BJ (cell line): ENCODE data around the gene TMEM221. TPM values are rescaled to one million over a fixed set of nuclear protein-coding genes. Genes with fewer than 3 reads are reported as not detected.

Experiments used
- CTCF ChIA-PET: fragments of 350-600 bp; formaldehyde crosslinking; extraction: SDS; loops from one replicate; lab custom pipeline; 2021; ENCODE audit warnings: antibody characterized with exemption, inconsistent platforms; lab: Yijun Ruan, JAX
- POLR2A ChIA-PET: fragments of 300-600 bp; sonication (Branson Sonifier 250); formaldehyde crosslinking; extraction: SDS; loops from one replicate; lab custom pipeline; 2021; ENCODE audit warnings: antibody characterized with exemption; lab: Charles Lee
- DNase-seq: peaks from one replicate; pipeline ENCODE4 v3.0.0-alpha.2; 2011; ENCODE audit warnings: low read depth
- H3K27me3 ChIP-seq: 2 replicates; pipeline ENCODE4 v1.6.0; 2011; ENCODE audit warnings: low read length; ENCODE audit not compliant: control insufficient read depth, insufficient read depth
- H3K36me3 ChIP-seq: 2 replicates; pipeline ENCODE4 v1.5.1; 2011; ENCODE audit warnings: low read length; ENCODE audit not compliant: control insufficient read depth, insufficient read depth
- H3K4me3 ChIP-seq: 2 replicates; pipeline ENCODE4 v1.5.1; 2011; ENCODE audit warnings: low read depth, mild to moderate bottlenecking, control low read depth, low read length
- polyA plus RNA-seq: library from polyadenylated mRNA; depleted of rRNA; stranded (reverse); fragments of >200 nt; gene quantifications from 2 replicates; pipeline ENCODE4 v1.2.3, GENCODE V29; 2011
- TF ChIP-seq, protein P1 (sequence below): IDR thresholded peaks from 2 replicates; pipeline ENCODE4 v1.5.1; 2011; ENCODE audit warnings: low read depth, mild to moderate bottlenecking, control low read depth, inconsistent platforms, low read length, moderate library complexity; ENCODE audit not compliant: insufficient read depth

TMEM221 gene
- polyA plus RNA-seq, 1 experiment = 0.11 TPM

DNA sequence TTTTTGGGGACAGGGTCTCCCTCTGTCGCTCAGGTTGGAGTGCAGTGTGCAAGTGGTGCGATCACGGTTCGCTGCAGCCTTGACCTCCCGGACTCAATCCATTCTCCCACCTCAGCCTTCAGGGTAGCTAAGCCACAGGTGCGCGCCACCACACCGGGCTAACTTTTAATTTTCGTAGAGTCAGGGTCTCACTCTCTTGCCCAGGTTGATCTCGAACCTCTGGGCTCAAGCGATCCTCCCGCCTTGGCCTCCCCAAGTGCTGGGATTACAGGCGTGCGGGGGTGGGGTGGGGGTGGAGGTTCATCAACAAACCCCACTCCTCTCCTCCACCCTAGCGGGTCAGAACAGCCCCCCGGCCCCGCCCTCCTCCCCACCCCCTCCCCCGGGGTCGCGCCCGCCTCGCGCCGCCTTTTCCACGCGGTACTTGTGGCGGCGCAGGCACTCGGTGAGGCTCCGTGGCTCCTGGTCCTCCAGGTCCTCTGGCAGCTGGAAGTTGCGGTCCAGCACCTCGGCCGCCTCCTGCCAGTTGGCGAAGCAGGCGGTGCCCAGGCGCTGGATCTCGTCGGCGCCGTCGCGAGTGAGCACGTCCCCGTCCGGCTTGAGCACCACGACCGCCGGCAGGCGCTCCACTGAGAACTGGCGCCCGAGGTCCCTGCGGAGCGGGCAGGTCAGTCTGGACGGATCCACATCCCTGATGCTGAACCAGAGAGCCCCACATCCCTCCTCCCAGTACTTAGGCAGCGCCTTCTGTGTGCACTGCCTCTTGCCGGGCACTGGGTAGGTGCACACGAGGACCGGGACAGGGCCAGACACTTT is 7.0 kb upstream of the TMEM221 start:
- ChIA-PET POLR2A (interaction anchor here (0.6 kb wide), 1 partner anchor 14 kb away, joined by 4 read pairs; no protein-coding TSS in a partner anchor), CTCF (interaction anchor here (3.5 kb wide), 1 partner anchor 11 kb away, joined by 23 read pairs; no protein-coding TSS in a partner anchor)
- Histone ChIP-seq H3K36me3 (no peaks in the 10 kb centered on the region), H3K4me3 (no peak overlapping the region), H3K27me3 (peaks cover 9% of the 10 kb centered on the region)
- DNase-seq = no peak
- TF ChIP-seq, protein P1, sequence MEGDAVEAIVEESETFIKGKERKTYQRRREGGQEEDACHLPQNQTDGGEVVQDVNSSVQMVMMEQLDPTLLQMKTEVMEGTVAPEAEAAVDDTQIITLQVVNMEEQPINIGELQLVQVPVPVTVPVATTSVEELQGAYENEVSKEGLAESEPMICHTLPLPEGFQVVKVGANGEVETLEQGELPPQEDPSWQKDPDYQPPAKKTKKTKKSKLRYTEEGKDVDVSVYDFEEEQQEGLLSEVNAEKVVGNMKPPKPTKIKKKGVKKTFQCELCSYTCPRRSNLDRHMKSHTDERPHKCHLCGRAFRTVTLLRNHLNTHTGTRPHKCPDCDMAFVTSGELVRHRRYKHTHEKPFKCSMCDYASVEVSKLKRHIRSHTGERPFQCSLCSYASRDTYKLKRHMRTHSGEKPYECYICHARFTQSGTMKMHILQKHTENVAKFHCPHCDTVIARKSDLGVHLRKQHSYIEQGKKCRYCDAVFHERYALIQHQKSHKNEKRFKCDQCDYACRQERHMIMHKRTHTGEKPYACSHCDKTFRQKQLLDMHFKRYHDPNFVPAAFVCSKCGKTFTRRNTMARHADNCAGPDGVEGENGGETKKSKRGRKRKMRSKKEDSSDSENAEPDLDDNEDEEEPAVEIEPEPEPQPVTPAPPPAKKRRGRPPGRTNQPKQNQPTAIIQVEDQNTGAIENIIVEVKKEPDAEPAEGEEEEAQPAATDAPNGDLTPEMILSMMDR = no peak

DNA sequence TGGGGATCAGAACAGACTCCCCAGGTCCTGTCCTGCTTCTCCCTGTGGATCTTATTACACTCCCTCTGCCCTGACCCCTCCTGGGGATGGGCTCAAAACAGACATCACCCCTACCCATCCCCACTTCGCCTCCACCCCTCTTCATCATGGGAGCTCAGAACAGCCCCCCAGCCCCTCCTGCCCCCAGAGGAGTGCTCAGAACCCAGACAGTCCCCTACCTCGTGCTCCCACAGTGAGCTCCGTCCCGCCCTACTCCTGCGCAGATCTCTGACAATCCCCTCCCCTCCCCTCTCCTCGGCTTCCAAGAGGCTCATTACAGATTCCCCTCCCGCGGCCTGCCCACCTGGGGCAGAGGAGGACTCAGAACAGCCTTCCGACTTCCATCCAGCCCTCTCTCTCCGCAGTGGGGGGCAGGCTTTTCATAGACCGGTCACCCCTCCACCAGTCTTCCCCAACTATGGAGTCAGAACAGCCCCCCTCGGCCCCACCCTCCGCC is 6.2 kb upstream of the TMEM221 start:
- H3K27me3 ChIP-seq = peaks cover 9% of the 10 kb centered on the region
- no peaks in the 10 kb centered on the region for H3K36me3 ChIP-seq
- ChIA-PET POLR2A (no interaction called here), CTCF (interaction anchor here (0.7 to 3.5 kb wide), 4 partner anchors 12 to 119 kb away, joined by 3 to 23 read pairs (median 5); no protein-coding TSS in a partner anchor)
- H3K4me3 ChIP-seq = no peak overlapping the region
- DNase-seq = no peak
- TF ChIP-seq, protein P1 = no peak

DNA sequence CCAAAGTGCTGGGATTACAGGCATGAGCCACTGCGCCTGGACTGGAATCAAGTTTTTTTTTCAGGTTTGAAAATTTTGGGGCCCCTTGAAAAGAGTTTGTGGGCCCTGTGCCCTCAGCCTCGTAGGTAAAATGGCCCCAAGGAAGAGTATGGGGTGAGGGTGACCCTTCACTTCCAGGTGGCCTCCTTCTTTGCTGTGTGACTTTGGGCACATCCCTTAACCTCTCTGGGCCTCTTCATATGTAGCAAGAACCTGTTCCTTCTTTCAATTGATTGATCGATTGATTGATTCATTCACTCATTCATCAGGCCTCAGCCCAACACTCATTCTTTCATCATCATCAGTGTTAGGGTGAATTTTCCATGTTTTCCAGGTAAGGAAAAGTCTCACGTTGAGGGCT is 3.4 kb upstream of the TMEM221 start:
- H3K4me3 ChIP-seq = no peak overlapping the region
- TF ChIP-seq, protein P1 = no peak
- DNase-seq = no peak
- H3K36me3 ChIP-seq = no peaks in the 10 kb centered on the region
- CTCF ChIA-PET = interaction anchor here (0.7 to 1.5 kb wide), 3 partner anchors 14 to 122 kb away, joined by 3 to 4 read pairs (median 4); no protein-coding TSS in a partner anchor
- POLR2A ChIA-PET = no interaction called here
- H3K27me3 ChIP-seq = peaks cover 16% of the 10 kb centered on the region

DNA sequence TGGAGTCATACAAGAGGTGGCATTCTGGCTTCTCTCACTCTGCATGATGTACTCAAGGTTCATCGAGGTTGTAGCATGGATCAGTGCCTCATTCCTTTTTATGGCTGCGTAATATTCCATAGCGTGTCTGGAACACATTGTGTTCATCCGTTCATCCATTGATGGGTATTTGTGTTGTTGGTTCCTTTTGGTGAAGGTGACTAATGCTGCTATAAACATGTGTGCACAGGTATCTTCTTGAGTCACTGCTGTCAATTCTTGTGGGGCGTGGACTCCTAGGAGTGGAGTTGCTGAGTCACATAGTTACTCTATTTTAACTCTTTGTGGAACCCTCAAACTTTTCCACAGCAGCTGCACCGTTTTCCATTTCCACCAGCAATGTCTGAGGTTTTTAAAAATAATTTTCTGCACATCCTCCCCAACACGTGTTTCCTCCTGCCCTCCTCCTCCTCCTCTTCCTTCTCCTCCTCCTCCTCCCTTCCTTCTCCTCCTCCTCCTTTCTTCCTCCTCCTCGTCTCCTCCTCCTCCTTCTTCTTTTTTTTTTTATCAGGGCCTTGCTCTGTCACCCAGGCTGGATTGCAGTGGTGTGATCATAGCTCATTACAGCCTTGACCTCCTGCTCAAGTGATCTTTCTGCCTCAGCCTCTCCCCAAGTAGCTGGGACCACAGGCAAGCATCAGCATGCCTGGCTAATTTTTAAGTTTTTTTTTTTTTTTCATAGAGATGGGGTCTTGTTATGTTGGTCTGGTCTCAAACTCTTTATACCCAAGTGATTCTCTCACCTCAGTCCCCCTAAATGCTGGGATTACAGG is 2.0 kb upstream of the TMEM221 start:
- Histone ChIP-seq H3K4me3 (no peak overlapping the region), H3K36me3 (no peaks in the 10 kb centered on the region), H3K27me3 (peaks cover 17% of the 10 kb centered on the region)
- ChIA-PET CTCF (interaction anchor here (0.7 to 2.0 kb wide), 3 partner anchors 13 to 79 kb away, joined by 3 to 5 read pairs (median 4); no protein-coding TSS in a partner anchor), POLR2A (no interaction called here)
- no peak for DNase-seq
- TF ChIP-seq, protein P1 = no peak
